Fibroblast of lung (primary cell): ENCODE results near the gene IFIT1B. TPM values are rescaled to one million over a fixed set of nuclear protein-coding genes. Genes with fewer than 3 reads are reported as not detected.

ENCODE experiments used
- DNase-seq, 2 donors: peaks; one replicate each; pipeline versions ENCODE4 v3.0.0 to v3.0.0-alpha.2; 2010; ENCODE audit warnings: low read depth in 2 of 2
- H2AFZ ChIP-seq: 2 replicates; pipeline ENCODE4 v1.5.1; 2012; ENCODE audit warnings: low read length, control low read depth, inconsistent platforms
- H3K27ac ChIP-seq: 2 replicates; pipeline ENCODE4 v1.5.1; 2011; ENCODE audit warnings: low read length, control low read depth; ENCODE audit not compliant: insufficient read depth
- H3K27me3 ChIP-seq: 2 replicates; pipeline ENCODE4 v1.5.1; 2011; ENCODE audit warnings: mild to moderate bottlenecking, low read length; ENCODE audit not compliant: control insufficient read depth, insufficient read depth
- H3K36me3 ChIP-seq: 2 replicates; pipeline ENCODE4 v1.5.1; 2011; ENCODE audit warnings: low read length; ENCODE audit not compliant: control insufficient read depth, insufficient read depth
- H3K4me1 ChIP-seq: 2 replicates; pipeline ENCODE4 v1.5.1; 2011; ENCODE audit warnings: low read length; ENCODE audit not compliant: control insufficient read depth, insufficient read depth; ENCODE audit errors: extremely low read depth
- H3K4me2 ChIP-seq: 2 replicates; pipeline ENCODE4 v1.5.1; 2011; ENCODE audit warnings: low read length, control low read depth; ENCODE audit not compliant: insufficient read depth; ENCODE audit errors: extremely low read depth
- H3K4me3 ChIP-seq, 4 experiments: fragments of 200-600 bp in 1 of 4; sonication (generic) in 1 of 4; replicated peaks in 1 of 4; 2 replicates each; pipeline ENCODE4 v1.5.1; 2011 to 2016; ENCODE audit warnings: low read length in 4 of 4, low read depth in 3 of 4, mild to moderate bottlenecking in 3 of 4, control low read depth in 2 of 4, inconsistent platforms in 1 of 4, mixed read lengths in 1 of 4; ENCODE audit not compliant: insufficient read depth in 1 of 4; ENCODE audit errors: control extremely low read depth in 1 of 4
- H3K79me2 ChIP-seq: 2 replicates; pipeline ENCODE4 v1.5.1; 2012; ENCODE audit warnings: mild to moderate bottlenecking, low read length, inconsistent platforms; ENCODE audit not compliant: control insufficient read depth, insufficient read depth
- H3K9ac ChIP-seq: 2 replicates; pipeline ENCODE4 v1.5.1; 2011; ENCODE audit warnings: mild to moderate bottlenecking, low read length, control low read depth; ENCODE audit not compliant: insufficient read depth
- H3K9me3 ChIP-seq: 2 replicates; pipeline ENCODE4 v1.5.1; 2012; ENCODE audit warnings: low read depth, low read length; ENCODE audit not compliant: control insufficient read depth, insufficient read depth
- H4K20me1 ChIP-seq: 2 replicates; pipeline ENCODE4 v1.5.1; 2011; ENCODE audit warnings: low read length; ENCODE audit not compliant: control insufficient read depth, insufficient read depth; ENCODE audit errors: extremely low read depth
- EZH2 ChIP-seq: IDR thresholded peaks from 2 replicates; pipeline ENCODE4 v1.5.1; 2012; ENCODE audit warnings: low read length, control low read depth, mild to moderate bottlenecking; ENCODE audit errors: missing control alignments
- polyA plus RNA-seq, 2 donors: library from polyadenylated mRNA; depleted of rRNA in 1 of 2; stranded (reverse) in 1 of 2; unstranded in 1 of 2; fragments of >200 nt; gene quantifications; 2 replicates each; pipeline ENCODE4 v1.2.1, GENCODE V29; 2011 to 2012; ENCODE audit warnings: missing spikeins in 1 of 2
- total RNA-seq: library from RNA; depleted of rRNA; stranded (reverse); fragments of >200 nt; gene quantifications from 2 replicates; pipeline ENCODE4 v1.2.1, GENCODE V29; 2014
- TF ChIP-seq, protein P1 (sequence below), 2 donors: IDR thresholded peaks in 1 of 2; conservative IDR thresholded peaks in 1 of 2; 1 replicate in 1 of 2; 2 replicates in 1 of 2; pipeline ENCODE4 v1.5.1; 2011 to 2012; ENCODE audit warnings: low read length in 2 of 2, control low read depth in 1 of 2, inconsistent platforms in 1 of 2, low read depth in 1 of 2, mild to moderate bottlenecking in 1 of 2

Gene IFIT1B
- total and polyA plus RNA-seq, 2 donors (not counting 1 experiment from before 2014, with no cell fraction given), result under 0.01 TPM; not detected in 1

DNA sequence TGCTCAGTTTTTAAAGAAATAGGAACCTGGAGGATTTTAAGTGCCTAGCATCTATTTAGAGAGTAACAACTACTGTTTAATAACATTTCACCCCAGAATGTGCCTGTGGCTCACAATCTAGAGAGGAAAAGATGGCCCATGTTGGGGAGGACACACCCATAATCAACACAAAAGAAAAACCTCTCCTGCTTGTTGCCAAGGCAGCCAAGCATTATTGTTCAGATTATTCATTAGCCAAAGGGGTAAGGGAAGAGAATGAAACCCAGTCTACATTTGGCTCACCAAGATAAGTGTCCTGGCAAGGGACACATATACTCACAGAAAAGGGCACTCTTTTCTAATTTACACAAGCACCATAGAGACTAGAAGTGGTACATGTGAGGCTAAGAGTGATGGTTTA is 17.7 kb upstream of the IFIT1B start:
- TF ChIP-seq, protein P1, sequence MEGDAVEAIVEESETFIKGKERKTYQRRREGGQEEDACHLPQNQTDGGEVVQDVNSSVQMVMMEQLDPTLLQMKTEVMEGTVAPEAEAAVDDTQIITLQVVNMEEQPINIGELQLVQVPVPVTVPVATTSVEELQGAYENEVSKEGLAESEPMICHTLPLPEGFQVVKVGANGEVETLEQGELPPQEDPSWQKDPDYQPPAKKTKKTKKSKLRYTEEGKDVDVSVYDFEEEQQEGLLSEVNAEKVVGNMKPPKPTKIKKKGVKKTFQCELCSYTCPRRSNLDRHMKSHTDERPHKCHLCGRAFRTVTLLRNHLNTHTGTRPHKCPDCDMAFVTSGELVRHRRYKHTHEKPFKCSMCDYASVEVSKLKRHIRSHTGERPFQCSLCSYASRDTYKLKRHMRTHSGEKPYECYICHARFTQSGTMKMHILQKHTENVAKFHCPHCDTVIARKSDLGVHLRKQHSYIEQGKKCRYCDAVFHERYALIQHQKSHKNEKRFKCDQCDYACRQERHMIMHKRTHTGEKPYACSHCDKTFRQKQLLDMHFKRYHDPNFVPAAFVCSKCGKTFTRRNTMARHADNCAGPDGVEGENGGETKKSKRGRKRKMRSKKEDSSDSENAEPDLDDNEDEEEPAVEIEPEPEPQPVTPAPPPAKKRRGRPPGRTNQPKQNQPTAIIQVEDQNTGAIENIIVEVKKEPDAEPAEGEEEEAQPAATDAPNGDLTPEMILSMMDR (conservative IDR thresholded peaks at IDR 0.05 in 1 of 2, IDR thresholded peaks at IDR 0.05 in 1 of 2; ENCODE audit: low read depth in 1 of 2, low read length in 2 of 2), result no peak
- no peak for TF ChIP-seq EZH2
- Histone ChIP-seq H3K4me1 (peaks cover 12% of the 10 kb centered on the region), H3K36me3 (no peaks in the 10 kb centered on the region), H3K27me3 (no peaks in the 10 kb centered on the region), H2AFZ (no peak overlapping the region), H4K20me1 (no peaks in the 10 kb centered on the region), H3K79me2 (no peaks in the 10 kb centered on the region), H3K9me3 (no peaks in the 10 kb centered on the region), H3K4me2 (no peak overlapping the region), H3K4me3 (no peak overlapping the region), H3K27ac (no peak overlapping the region), H3K9ac (no peak overlapping the region)
- no peak for DNase-seq

DNA sequence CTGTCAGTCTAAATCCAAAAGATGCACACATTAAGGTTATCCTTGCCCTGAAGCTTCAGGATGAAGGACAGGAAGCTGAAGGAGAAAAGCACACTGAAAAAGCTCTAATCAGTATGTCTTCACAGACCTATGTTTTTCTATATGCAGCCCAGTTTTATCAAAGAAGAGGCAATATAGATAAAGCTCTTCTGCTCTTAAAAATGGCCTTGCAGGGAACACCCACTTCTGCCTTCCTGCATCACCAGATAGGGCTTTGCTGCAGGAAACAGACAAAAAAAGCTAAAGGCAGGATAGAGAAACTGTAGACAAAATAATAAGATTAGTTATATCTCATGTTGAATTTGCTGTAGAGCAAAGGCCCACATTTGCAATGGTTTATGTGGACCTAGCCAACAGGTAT is 14.9 kb upstream of the IFIT1B start:
- no peak for TF ChIP-seq EZH2
- TF ChIP-seq, protein P1 (conservative IDR thresholded peaks at IDR 0.05 in 1 of 2, IDR thresholded peaks at IDR 0.05 in 1 of 2; ENCODE audit: low read depth in 1 of 2, low read length in 2 of 2), result no peak
- H3K4me3 ChIP-seq, result no peak overlapping the region
- no peaks in the 10 kb centered on the region for H4K20me1 ChIP-seq
- H2AFZ ChIP-seq, result no peak overlapping the region
- H3K27ac ChIP-seq, result no peak overlapping the region
- H3K4me2 ChIP-seq, result no peak overlapping the region
- H3K4me1 ChIP-seq, result no peaks in the 10 kb centered on the region
- no peaks in the 10 kb centered on the region for H3K36me3 ChIP-seq
- DNase-seq, result no peak
- H3K27me3 ChIP-seq, result no peaks in the 10 kb centered on the region
- H3K9ac ChIP-seq, result no peak overlapping the region
- no peaks in the 10 kb centered on the region for H3K9me3 ChIP-seq
- H3K79me2 ChIP-seq, result no peaks in the 10 kb centered on the region

DNA sequence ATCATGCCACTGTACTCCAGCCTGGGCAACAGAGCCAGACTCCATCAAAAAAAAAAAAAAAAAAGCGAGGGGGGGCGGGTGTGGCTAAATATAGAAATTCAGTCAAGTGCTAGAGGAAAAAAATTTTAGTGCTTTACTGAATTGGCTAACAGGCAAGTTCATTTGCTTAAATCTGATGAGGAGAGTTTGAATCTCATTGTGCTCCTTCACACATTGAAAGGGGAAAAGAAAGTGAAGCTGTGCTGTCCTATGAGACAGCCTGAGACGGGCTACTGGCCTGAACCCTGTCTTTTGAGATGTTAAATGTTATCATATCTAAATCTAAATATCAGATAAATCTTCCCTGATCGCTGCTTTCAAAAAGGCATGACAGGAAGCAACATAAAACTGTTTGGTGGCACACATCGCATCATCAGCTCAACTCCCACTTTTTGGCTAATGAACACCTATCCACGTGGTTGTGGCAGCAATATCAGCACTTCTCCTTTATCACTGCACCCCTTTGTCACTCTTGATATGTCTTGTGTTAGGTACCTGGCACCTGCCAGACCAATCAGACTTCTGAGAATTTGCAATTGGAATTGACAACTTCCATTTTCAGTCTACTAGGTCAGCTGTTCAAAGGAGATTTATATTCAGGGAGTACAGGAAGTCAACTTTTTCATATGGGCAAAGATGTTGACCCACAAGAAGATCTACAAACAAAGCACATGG is 14.0 kb upstream of the IFIT1B start:
- Histone ChIP-seq H3K4me1 (no peaks in the 10 kb centered on the region), H3K9me3 (no peaks in the 10 kb centered on the region), H3K79me2 (no peaks in the 10 kb centered on the region), H3K27me3 (no peaks in the 10 kb centered on the region), H3K9ac (no peak overlapping the region), H3K4me3 (no peak overlapping the region), H3K36me3 (no peaks in the 10 kb centered on the region), H3K4me2 (no peak overlapping the region), H4K20me1 (no peaks in the 10 kb centered on the region), H3K27ac (no peak overlapping the region), H2AFZ (no peak overlapping the region)
- TF ChIP-seq EZH2, result no peak
- TF ChIP-seq, protein P1 (conservative IDR thresholded peaks at IDR 0.05 in 1 of 2, IDR thresholded peaks at IDR 0.05 in 1 of 2; ENCODE audit: low read depth in 1 of 2, low read length in 2 of 2), result no peak
- no peak for DNase-seq
